HG02884 (cell line): Measurements from ENCODE around the gene LGALS9C.
"Not testable (repeated sequence)": the region's sequence is repeated elsewhere in the genome, so short reads cannot be mapped to it uniquely, and the experiment has no call there.

ENCODE experiments used
- ATAC-seq: cut with Tn5 transposase; IDR thresholded peaks from one replicate; pipeline ENCODE4 v1.9.1; 2021; ENCODE audit warnings: mild to moderate bottlenecking, moderate library complexity; ENCODE audit not compliant: unreplicated experiment

LGALS9C gene

GRCh38 chr17:18527354-18527753 is 50.8 kb downstream of the LGALS9C start:
- not testable (repeated sequence) for ATAC-seq

- not testable (repeated sequence) for ATAC-seq
Measured at GRCh38 chr17:18528435-18528834, 51.8 kb downstream of the LGALS9C start.

GRCh38 chr17:18528899-18529500 is 52.4 kb downstream of the LGALS9C start:
- not testable (repeated sequence) for ATAC-seq

- not testable (repeated sequence) for ATAC-seq
Measured at GRCh38 chr17:18530405-18530804, 53.8 kb downstream of the LGALS9C start.

- not testable (repeated sequence) for ATAC-seq
Measured at GRCh38 chr17:18542234-18542633, 65.6 kb downstream of the LGALS9C start.

- ATAC-seq: not testable (repeated sequence)
Measured at GRCh38 chr17:18542907-18543306, 66.3 kb downstream of the LGALS9C start.
